ENCODE data around the gene COL4A2.

COL4A2 gene

GRCh38 chr13:110529522-110530311, 222.6 kb downstream of the COL4A2 start (continued):
- no peak for TF ChIP-seq ZNF639 (tag by site-specific recombination; IDR thresholded peaks at IDR 0.05)
- TF ChIP-seq ZNF19 (tag by site-specific recombination; IDR thresholded peaks at IDR 0.05; ENCODE audit: low read depth): no peak
- no peak for TF ChIP-seq ZNF555 (tag by site-specific recombination; conservative IDR thresholded peaks at IDR 0.05)

GRCh38 chr13:110531100-110531499, 224.0 kb downstream of the COL4A2 start:
- H3K9me3 ChIP-seq (ENCODE audit: control insufficient read depth, insufficient read depth, low read depth, low read length): no peaks in the 10 kb centered on the region
- H3K4me3 ChIP-seq (ENCODE audit: low read depth, low read length): no peak overlapping the region
- TF ChIP-seq ZNF449 (tag by site-specific recombination; IDR thresholded peaks at IDR 0.05) (no peak), ZNF292 (tag by site-specific recombination; IDR thresholded peaks at IDR 0.05; ENCODE audit: borderline replicate concordance, low read depth) (no peak), ZNF585B (tag by site-specific recombination; IDR thresholded peaks at IDR 0.05) (no peak), ZSCAN4 (tag by site-specific recombination; IDR thresholded peaks at IDR 0.05) (no peak), SP2 (tag by site-specific recombination; IDR thresholded peaks at IDR 0.05) (no peak), AEBP2 (tag by site-specific recombination; IDR thresholded peaks at IDR 0.05; ENCODE audit: borderline replicate concordance) (no peak), ZBTB21 (tag by site-specific recombination; IDR thresholded peaks at IDR 0.05) (no peak), ATF2 (tag by site-specific recombination; IDR thresholded peaks at IDR 0.05; ENCODE audit: low read depth) (no peak), ZNF777 (tag by site-specific recombination; IDR thresholded peaks at IDR 0.05; ENCODE audit: borderline replicate concordance) (no peak), ZNF510 (tag by site-specific recombination; IDR thresholded peaks at IDR 0.05; ENCODE audit: insufficient replicate concordance) (no peak), ZBTB7A (tag by site-specific recombination; IDR thresholded peaks at IDR 0.05; ENCODE audit: low read depth) (no peak), ZNF837 (tag by site-specific recombination; IDR thresholded peaks at IDR 0.05) (no peak)
- H3K36me3 ChIP-seq (ENCODE audit: control insufficient read depth in 2 of 2, insufficient read depth in 1 of 2, low read length in 2 of 2): no peaks in the 10 kb centered on the region
- CTCF ChIA-PET: no interaction called here
- H3K27ac ChIP-seq (ENCODE audit: extremely low read depth, low read depth, low read length): no peak overlapping the region
- POLR2A ChIA-PET: no interaction called here
- no peaks in the 10 kb centered on the region for H3K4me1 ChIP-seq (ENCODE audit: control insufficient read depth, insufficient read depth, low read length)

- Histone ChIP-seq H3K4me1 (ENCODE audit: control insufficient read depth, insufficient read depth, low read length) (no peaks in the 10 kb centered on the region), H3K27ac (ENCODE audit: extremely low read depth, low read depth, low read length) (no peak overlapping the region), H3K36me3 (ENCODE audit: control insufficient read depth in 2 of 2, insufficient read depth in 1 of 2, low read length in 2 of 2) (no peaks in the 10 kb centered on the region), H3K9me3 (ENCODE audit: control insufficient read depth, insufficient read depth, low read depth, low read length) (no peaks in the 10 kb centered on the region), H3K4me3 (ENCODE audit: low read depth, low read length) (no peak overlapping the region)
- ChIA-PET POLR2A (no interaction called here), CTCF (no interaction called here)
- no peak for TF ChIP-seq ZSCAN30 (tag by site-specific recombination; IDR thresholded peaks at IDR 0.05)
- no peak for TF ChIP-seq ZNF23 (tag by site-specific recombination; IDR thresholded peaks at IDR 0.05; ENCODE audit: borderline replicate concordance)
- TF ChIP-seq ZNF302 (tag by site-specific recombination; IDR thresholded peaks at IDR 0.05; ENCODE audit: low read depth): no peak
- no peak for TF ChIP-seq OVOL3 (tag by site-specific recombination; IDR thresholded peaks at IDR 0.05)
- TF ChIP-seq KLF17 (tag by site-specific recombination; IDR thresholded peaks at IDR 0.05): no peak
- TF ChIP-seq ZNF837 (tag by site-specific recombination; IDR thresholded peaks at IDR 0.05): no peak
- no peak for TF ChIP-seq ZNF560 (tag by site-specific recombination; IDR thresholded peaks at IDR 0.05; ENCODE audit: borderline replicate concordance)
- no peak for TF ChIP-seq ZNF311 (tag by site-specific recombination; IDR thresholded peaks at IDR 0.05; ENCODE audit: borderline replicate concordance)
- TF ChIP-seq OSR2 (tag by site-specific recombination; IDR thresholded peaks at IDR 0.05): no peak
- TF ChIP-seq ZNF558 (tag by site-specific recombination; IDR thresholded peaks at IDR 0.05): no peak
- no peak for TF ChIP-seq WT1 (tag by site-specific recombination; IDR thresholded peaks at IDR 0.05)
These were observed 224.6 kb downstream of the COL4A2 start for GRCh38 chr13:110531671-110532083.
